Osteoblast (primary cell): ENCODE results near the gene TBC1D9. TPM values are rescaled to one million over a fixed set of nuclear protein-coding genes. Genes with fewer than 3 reads are reported as not detected.

Experiments
- DNase-seq: peaks from one replicate; pipeline ENCODE4 v3.0.0; 2011; ENCODE audit warnings: low spot score, mixed read lengths; ENCODE audit not compliant: insufficient read length; ENCODE audit errors: missing footprints
- H2AFZ ChIP-seq: 2 replicates; pipeline ENCODE4 v1.6.0; 2011; ENCODE audit warnings: mild to moderate bottlenecking, low read length
- H3K27ac ChIP-seq: 2 replicates; pipeline ENCODE4 v1.5.1; 2011; ENCODE audit warnings: mild to moderate bottlenecking, low read depth, low read length, moderate library complexity
- H3K27me3 ChIP-seq: 2 replicates; pipeline ENCODE4 v1.6.0; 2012; ENCODE audit warnings: mild to moderate bottlenecking, control low read depth, inconsistent platforms, low read length, moderate library complexity; ENCODE audit not compliant: insufficient read depth
- H3K36me3 ChIP-seq: 2 replicates; pipeline ENCODE4 v1.5.1; 2011; ENCODE audit warnings: mild to moderate bottlenecking, low read length, control low read depth, moderate library complexity; ENCODE audit not compliant: insufficient read depth
- H3K4me1 ChIP-seq: 2 replicates; pipeline ENCODE4 v1.5.1; 2011; ENCODE audit warnings: mild to moderate bottlenecking, low read length, control low read depth, moderate library complexity; ENCODE audit not compliant: insufficient read depth
- H3K4me2 ChIP-seq: 2 replicates; pipeline ENCODE4 v1.6.0; 2011; ENCODE audit warnings: mild to moderate bottlenecking, low read length; ENCODE audit not compliant: insufficient read depth
- H3K4me3 ChIP-seq: fragments of 200-600 bp; sonication (generic); 3 replicates; pipeline ENCODE4 v1.5.1; 2012; ENCODE audit warnings: mild to moderate bottlenecking, low read length, inconsistent platforms; ENCODE audit not compliant: insufficient read depth
- H3K79me2 ChIP-seq: 2 replicates; pipeline ENCODE4 v1.6.0; 2012; ENCODE audit warnings: mild to moderate bottlenecking, low read length, control low read depth, inconsistent platforms; ENCODE audit not compliant: insufficient read depth
- H3K9me3 ChIP-seq: 2 replicates; pipeline ENCODE4 v1.5.1; 2011; ENCODE audit warnings: low read depth, low read length, control low read depth
- H4K20me1 ChIP-seq: 2 replicates; pipeline ENCODE4 v1.6.0; 2012; ENCODE audit warnings: mild to moderate bottlenecking, low read length, control low read depth; ENCODE audit not compliant: insufficient read depth
- CTCF ChIP-seq: IDR thresholded peaks from 2 replicates; pipeline ENCODE4 v1.5.1; 2011; ENCODE audit warnings: mild to moderate bottlenecking, low read depth, low read length, moderate library complexity; ENCODE audit errors: extremely low read depth
- small RNA-seq: library from RNA; depleted of rRNA; stranded (forward); fragments of <200 nt; gene quantifications from one replicate; pipeline ENCODE3, GENCODE V24; 2012
- total RNA-seq: library from RNA; depleted of rRNA; stranded (reverse); fragments of >200 nt; gene quantifications from 2 replicates; pipeline ENCODE4 v1.2.3, GENCODE V29; 2012

Gene TBC1D9
- total RNA-seq, 1 donor: 19.5 TPM

GRCh38 chr4:140571620-140572019 is 184.6 kb downstream of the TBC1D9 start:
- Histone ChIP-seq H2AFZ (no peak overlapping the region), H3K4me2 (no peak overlapping the region), H3K4me3 (no peak overlapping the region), H3K4me1 (peaks cover 9% of the 10 kb centered on the region), H3K79me2 (no peaks in the 10 kb centered on the region), H3K27me3 (peaks cover 74% of the 10 kb centered on the region), H4K20me1 (no peaks in the 10 kb centered on the region), H3K36me3 (no peaks in the 10 kb centered on the region), H3K27ac (no peak overlapping the region), H3K9me3 (peaks cover 3% of the 10 kb centered on the region)
- no peak for DNase-seq
- no peak for TF ChIP-seq CTCF

Small RNA genes lying within 50 kb of the gene (small RNA-seq; reads per million reads assigned to genes)
- gene AC108019.1 (not detected), gene RF00019 (not detected), gene RN7SL152P (not detected), gene RNY1P14 (not detected)

Other genes starting within 250 kb of the TBC1D9 start
- 33.6 and 35.1 TPM in 2 replicates for gene ELMOD2, start 232.2 kb downstream of the TBC1D9 start, total RNA-seq
- gene UCP1, start 187.4 kb downstream of the TBC1D9 start, total RNA-seq: not detected in 2 replicates